Measurements from ENCODE around the gene PADI3. TPM values are rescaled to one million over a fixed set of nuclear protein-coding genes. Genes with fewer than 3 reads are reported as not detected.

PADI3 gene
- total and polyA plus RNA-seq, 2 of the 13 experiments (the other 11 are each of a cell fraction or from before 2014, with no cell fraction given), result not detected

DNA sequence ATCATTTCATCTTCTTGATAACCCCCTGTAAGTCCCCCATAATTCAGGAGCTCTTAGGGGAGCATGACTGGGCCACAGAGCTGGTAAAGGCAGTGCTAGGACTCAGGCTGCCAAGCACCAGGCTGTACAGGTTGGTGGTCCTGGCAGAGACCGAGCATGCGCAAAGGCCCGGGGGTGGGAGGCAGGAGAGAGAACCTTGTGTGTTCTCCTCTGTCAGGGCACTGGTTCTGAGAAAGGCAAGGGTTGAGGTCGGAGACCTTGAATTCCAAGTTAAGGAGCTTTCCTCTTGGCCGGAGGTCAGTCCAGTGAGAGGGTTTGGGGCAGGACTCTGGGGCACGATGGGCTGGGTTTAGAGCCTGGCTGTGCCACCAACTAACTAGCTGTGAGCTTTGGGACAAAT is 23.2 kb downstream of the PADI3 start:
- FAIRE-seq, result no peak
- Histone ChIP-seq H3K36me3 (replicated peaks in 1 of 2; ENCODE audit: control insufficient read depth in 1 of 2, insufficient read depth in 2 of 2, low read length in 2 of 2) (no peaks in the 10 kb centered on the region), H3K4me2 (ENCODE audit: low read depth, low read length) (no peak overlapping the region), H3K4me1 (ENCODE audit: insufficient read depth, low read length) (no peaks in the 10 kb centered on the region), H3K9me3 (ENCODE audit: low read length) (no peaks in the 10 kb centered on the region), H4K20me1 (ENCODE audit: insufficient read depth, low read length) (no peaks in the 10 kb centered on the region), H3K27me3 (ENCODE audit: control insufficient read depth in 1 of 2, insufficient read depth in 2 of 2, low read length in 2 of 2) (peaks cover 0 to 8% of the 10 kb centered on the region in 2 experiments; a peak in 2 of 5 replicates), H3K9ac (ENCODE audit: insufficient read depth, low read depth, low read length) (no peak overlapping the region), H3K79me2 (ENCODE audit: insufficient read depth, low read length) (no peaks in the 10 kb centered on the region), H2AFZ (ENCODE audit: low read length) (no peak overlapping the region), H3K4me3 (replicated peaks in 1 of 3; ENCODE audit: insufficient read depth in 1 of 3, low read depth in 2 of 3, low read length in 3 of 3) (no peak overlapping the region), H3K27ac (ENCODE audit: extremely low read length, insufficient read depth, low read length) (no peak overlapping the region)
- intact Hi-C loops (cut with micrococcal nuclease; ENCODE audit: unreplicated experiment), result no loop called here
- in situ Hi-C loops (cut with HindIII; ENCODE audit: extremely low pct_ligation_motif_present, low pct_unique_long_range_greater_than_20kb), result no loop called here
- TF ChIP-seq, protein P1, sequence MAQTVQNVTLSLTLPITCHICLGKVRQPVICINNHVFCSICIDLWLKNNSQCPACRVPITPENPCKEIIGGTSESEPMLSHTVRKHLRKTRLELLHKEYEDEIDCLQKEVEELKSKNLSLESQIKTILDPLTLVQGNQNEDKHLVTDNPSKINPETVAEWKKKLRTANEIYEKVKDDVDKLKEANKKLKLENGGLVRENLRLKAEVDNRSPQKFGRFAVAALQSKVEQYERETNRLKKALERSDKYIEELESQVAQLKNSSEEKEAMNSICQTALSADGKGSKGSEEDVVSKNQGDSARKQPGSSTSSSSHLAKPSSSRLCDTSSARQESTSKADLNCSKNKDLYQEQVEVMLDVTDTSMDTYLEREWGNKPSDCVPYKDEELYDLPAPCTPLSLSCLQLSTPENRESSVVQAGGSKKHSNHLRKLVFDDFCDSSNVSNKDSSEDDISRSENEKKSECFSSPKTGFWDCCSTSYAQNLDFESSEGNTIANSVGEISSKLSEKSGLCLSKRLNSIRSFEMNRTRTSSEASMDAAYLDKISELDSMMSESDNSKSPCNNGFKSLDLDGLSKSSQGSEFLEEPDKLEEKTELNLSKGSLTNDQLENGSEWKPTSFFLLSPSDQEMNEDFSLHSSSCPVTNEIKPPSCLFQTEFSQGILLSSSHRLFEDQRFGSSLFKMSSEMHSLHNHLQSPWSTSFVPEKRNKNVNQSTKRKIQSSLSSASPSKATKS (CRISPR knock-in tag; IDR thresholded peaks at IDR 0.05), result no peak
- TF ChIP-seq ZNF570 (CRISPR knock-in tag; IDR thresholded peaks at IDR 0.05; ENCODE audit: borderline replicate concordance), result no peak
- POLR2A ChIA-PET, result no interaction called here
- ATAC-seq, result no peak
- 29% methylated on average over 6 of the region's 6 CpGs for WGBS (ENCODE audit: low lambda C conversion rate)
- CTCF ChIA-PET (ENCODE audit: low intra/inter-chr PET ratio, low total read pairs), result no interaction called here
- no peak for DNase-seq (ENCODE audit: low spot score)
- no TSS peak for BruUV-seq (replicated peaks)

DNA sequence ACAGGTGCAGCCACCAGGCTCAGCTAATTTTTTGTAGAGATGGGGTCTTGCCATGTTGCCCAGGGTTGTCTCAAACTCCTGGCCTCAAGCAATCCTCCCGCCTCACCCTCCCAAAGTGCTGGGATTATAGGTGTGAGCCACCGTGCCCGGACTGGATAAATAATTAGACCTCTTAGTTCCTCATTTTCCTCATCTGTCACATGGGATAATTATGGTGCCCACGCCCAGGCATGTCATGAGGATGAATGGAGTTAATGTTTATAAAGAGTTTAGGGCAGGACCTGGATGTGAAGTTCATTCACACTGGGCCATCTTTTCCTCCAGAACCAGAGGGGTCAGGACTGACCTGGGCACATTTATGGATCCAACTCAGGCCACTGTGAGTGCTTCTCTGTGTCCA is 23.7 kb downstream of the PADI3 start:
- Histone ChIP-seq H3K79me2 (ENCODE audit: insufficient read depth, low read length) (no peaks in the 10 kb centered on the region), H4K20me1 (ENCODE audit: insufficient read depth, low read length) (no peaks in the 10 kb centered on the region), H3K9ac (ENCODE audit: insufficient read depth, low read depth, low read length) (no peak overlapping the region), H3K27me3 (ENCODE audit: control insufficient read depth in 1 of 2, insufficient read depth in 2 of 2, low read length in 2 of 2) (peaks cover 0 to 8% of the 10 kb centered on the region in 2 experiments; a peak in 2 of 5 replicates), H3K27ac (ENCODE audit: extremely low read length, insufficient read depth, low read length) (no peak overlapping the region), H3K36me3 (replicated peaks in 1 of 2; ENCODE audit: control insufficient read depth in 1 of 2, insufficient read depth in 2 of 2, low read length in 2 of 2) (no peaks in the 10 kb centered on the region), H3K4me1 (ENCODE audit: insufficient read depth, low read length) (no peaks in the 10 kb centered on the region), H2AFZ (ENCODE audit: low read length) (no peak overlapping the region), H3K9me3 (ENCODE audit: low read length) (no peaks in the 10 kb centered on the region), H3K4me3 (replicated peaks in 1 of 3; ENCODE audit: insufficient read depth in 1 of 3, low read depth in 2 of 3, low read length in 3 of 3) (no peak overlapping the region), H3K4me2 (ENCODE audit: low read depth, low read length) (no peak overlapping the region)
- CTCF ChIA-PET (ENCODE audit: low intra/inter-chr PET ratio, low total read pairs), result no interaction called here
- ATAC-seq (no peak), DNase-seq (ENCODE audit: low spot score) (no peak), FAIRE-seq (no peak)
- POLR2A ChIA-PET, result no interaction called here
- in situ Hi-C loops (cut with HindIII; ENCODE audit: extremely low pct_ligation_motif_present, low pct_unique_long_range_greater_than_20kb), result no loop called here
- intact Hi-C loops (cut with micrococcal nuclease; ENCODE audit: unreplicated experiment), result no loop called here
- 33% methylated on average over 4 of the region's 4 CpGs for WGBS (ENCODE audit: low lambda C conversion rate)
- no TSS peak for BruUV-seq (replicated peaks)
- TF ChIP-seq SMAD9 (CRISPR knock-in tag; IDR thresholded peaks at IDR 0.05) (no peak), SALL1 (CRISPR knock-in tag; IDR thresholded peaks at IDR 0.05) (no peak), PAWR (CRISPR knock-in tag; IDR thresholded peaks at IDR 0.05; ENCODE audit: borderline replicate concordance) (no peak), RAD21 (CRISPR knock-in tag; IDR thresholded peaks at IDR 0.05) (no peak), FOXK2 (IDR thresholded peaks at IDR 0.05) (no peak)
- TF ChIP-seq, protein P2, sequence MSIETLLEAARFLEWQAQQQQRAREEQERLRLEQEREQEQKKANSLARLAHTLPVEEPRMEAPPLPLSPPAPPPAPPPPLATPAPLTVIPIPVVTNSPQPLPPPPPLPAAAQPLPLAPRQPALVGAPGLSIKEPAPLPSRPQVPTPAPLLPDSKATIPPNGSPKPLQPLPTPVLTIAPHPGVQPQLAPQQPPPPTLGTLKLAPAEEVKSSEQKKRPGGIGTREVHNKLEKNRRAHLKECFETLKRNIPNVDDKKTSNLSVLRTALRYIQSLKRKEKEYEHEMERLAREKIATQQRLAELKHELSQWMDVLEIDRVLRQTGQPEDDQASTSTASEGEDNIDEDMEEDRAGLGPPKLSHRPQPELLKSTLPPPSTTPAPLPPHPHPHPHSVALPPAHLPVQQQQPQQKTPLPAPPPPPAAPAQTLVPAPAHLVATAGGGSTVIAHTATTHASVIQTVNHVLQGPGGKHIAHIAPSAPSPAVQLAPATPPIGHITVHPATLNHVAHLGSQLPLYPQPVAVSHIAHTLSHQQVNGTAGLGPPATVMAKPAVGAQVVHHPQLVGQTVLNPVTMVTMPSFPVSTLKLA (IDR thresholded peaks at IDR 0.05), result no peak

All from HepG2 (cell line).